Muscle of leg (tissue), 11 donors: Measurements from ENCODE around the gene CIB1. TPM values are rescaled to one million over a fixed set of nuclear protein-coding genes. Genes with fewer than 3 reads are reported as not detected.
A peak's percentile ranks its signal among the peaks of the same experiment; 100 is the strongest.

Experiments used
- DNase-seq: peaks from one replicate; pipeline ENCODE4 v3.0.0; 2013
- H3K27ac ChIP-seq: one replicate; pipeline ENCODE4 v1.5.1; 2013; ENCODE audit warnings: mild to moderate bottlenecking, low read length, control low read depth
- H3K27me3 ChIP-seq: one replicate; pipeline ENCODE4 v1.6.1; 2013; ENCODE audit warnings: low read length; ENCODE audit not compliant: control insufficient read depth, insufficient read depth
- H3K36me3 ChIP-seq: one replicate; pipeline ENCODE4 v1.6.1; 2013; ENCODE audit warnings: low read length; ENCODE audit not compliant: control insufficient read depth, insufficient read depth
- H3K4me1 ChIP-seq: one replicate; pipeline ENCODE4 v1.6.1; 2013; ENCODE audit warnings: low read length; ENCODE audit not compliant: control insufficient read depth, insufficient read depth
- H3K4me3 ChIP-seq: one replicate; pipeline ENCODE4 v1.5.1; 2013; ENCODE audit warnings: low read length, control low read depth
- H3K9me3 ChIP-seq: replicated peaks from 2 replicates; pipeline ENCODE4 v1.6.1; 2013; ENCODE audit warnings: low read depth, low read length; ENCODE audit not compliant: control insufficient read depth
- WGBS: methylation state at CpG from one replicate; pipeline ENCODE4 v1.1.5; 2013; ENCODE audit warnings: missing lambda C conversion rate; ENCODE audit not compliant: insufficient coverage; 5-methylcytosine and 5-hydroxymethylcytosine counted together
- polyA plus RNA-seq, 8 donors: library from polyadenylated mRNA; unstranded; fragments of 120-200 nt; gene quantifications; one replicate each; pipeline versions ENCODE4 v1.2.1 to v1.2.3, GENCODE V29; 2013; ENCODE audit warnings: inconsistent platforms in 1 of 8, low replicate concordance in 1 of 8; ENCODE audit not compliant: insufficient read length in 8 of 8, insufficient read depth in 1 of 8
- total RNA-seq: library from RNA; stranded (reverse); fragments of 120-200 nt; gene quantifications from one replicate; pipeline ENCODE4 v1.2.4, GENCODE V29; 2013

Gene CIB1
- total and polyA plus RNA-seq, 9 donors = 13.2 to 28.0 (median 24.5) TPM

GRCh38 chr15:90187257-90187868 is 46.4 kb downstream of the CIB1 start:
- Histone ChIP-seq H3K27ac (no peak overlapping the region), H3K9me3 (no peaks in the 10 kb centered on the region), H3K27me3 (peaks cover 10% of the 10 kb centered on the region), H3K4me1 (peaks cover 22% of the 10 kb centered on the region), H3K4me3 (no peak overlapping the region), H3K36me3 (no peaks in the 10 kb centered on the region)
- peak; percentile 45 for DNase-seq
- WGBS = 18% methylated on average over 5 of the region's 8 CpGs

- peak overlapping the region; percentile 37 for H3K4me3 ChIP-seq
- peaks cover 10% of the 10 kb centered on the region for H3K27me3 ChIP-seq
- H3K4me1 ChIP-seq = peaks cover 7% of the 10 kb centered on the region
- H3K27ac ChIP-seq = no peak overlapping the region
- H3K9me3 ChIP-seq = no peaks in the 10 kb centered on the region
- WGBS = 3% methylated on average over 46 of the region's 67 CpGs
- DNase-seq = peak; percentile 46
- no peaks in the 10 kb centered on the region for H3K36me3 ChIP-seq
These were observed 48.7 kb downstream of the CIB1 start for GRCh38 chr15:90184786-90185704.

GRCh38 chr15:90184119-90184785 is 49.5 kb downstream of the CIB1 start:
- Histone ChIP-seq H3K27me3 (peaks cover 10% of the 10 kb centered on the region), H3K36me3 (no peaks in the 10 kb centered on the region), H3K27ac (no peak overlapping the region), H3K4me3 (peak overlapping the region; percentile 37), H3K9me3 (no peaks in the 10 kb centered on the region), H3K4me1 (peaks cover 7% of the 10 kb centered on the region)
- 22% methylated on average over 16 of the region's 27 CpGs for WGBS
- DNase-seq = peak; percentile 56

GRCh38 chr15:90181776-90182175 is 52.0 kb downstream of the CIB1 start:
- no peak overlapping the region for H3K27ac ChIP-seq
- no peak for DNase-seq
- WGBS = 30% methylated on average over 1 of the region's 2 CpGs
- no peaks in the 10 kb centered on the region for H3K36me3 ChIP-seq
- no peak overlapping the region for H3K4me3 ChIP-seq
- H3K27me3 ChIP-seq = peaks cover 10% of the 10 kb centered on the region
- no peaks in the 10 kb centered on the region for H3K9me3 ChIP-seq
- peaks cover 7% of the 10 kb centered on the region for H3K4me1 ChIP-seq

Other genes with a start within 250 kb of the CIB1 start
- gene ZNF710, start 232.6 kb downstream of the CIB1 start, total RNA-seq = 6.1 TPM
- gene ZNF710, start 232.6 kb downstream of the CIB1 start, polyA plus RNA-seq = 10 to 100 TPM; 10.2 to 23.5 (median 14.2) TPM
- 215 TPM for gene IDH2, start 131.5 kb downstream of the CIB1 start, total RNA-seq
- gene IDH2, start 131.5 kb downstream of the CIB1 start, polyA plus RNA-seq = 100 to 1,000 TPM; 232 to 286 (median 263) TPM
- 2.1 TPM for gene SEMA4B, start 32.6 kb downstream of the CIB1 start, total RNA-seq
- 1 to 10 TPM; 4.8 to 9.6 (median 7.4) TPM for gene SEMA4B, start 32.6 kb downstream of the CIB1 start, polyA plus RNA-seq
- 2.9 TPM for gene GDPGP1, start 268 bp upstream of the CIB1 start, total RNA-seq
- 1 to 10 TPM; 1.5 to 3.8 (median 2.4) TPM for gene GDPGP1, start 268 bp upstream of the CIB1 start, polyA plus RNA-seq
- gene TTLL13, start 15.6 kb upstream of the CIB1 start, total RNA-seq = 0.09 TPM
- gene TTLL13, start 15.6 kb upstream of the CIB1 start, polyA plus RNA-seq = under 1 TPM in 4 of 8 donors, not detected in 4; 0.10 to 0.86 (median 0.24) TPM
- gene NGRN, start 31.7 kb upstream of the CIB1 start, total RNA-seq = 103 TPM
- 100 to 1,000 TPM; 102 to 110 (median 105) TPM for gene NGRN, start 31.7 kb upstream of the CIB1 start, polyA plus RNA-seq
- 2.3 TPM for gene ZNF774, start 118.3 kb upstream of the CIB1 start, total RNA-seq
- gene ZNF774, start 118.3 kb upstream of the CIB1 start, polyA plus RNA-seq = 1 to 10 TPM; 1.1 to 2.4 (median 2.1) TPM
- gene IQGAP1, start 154.3 kb upstream of the CIB1 start, total RNA-seq = 80.6 TPM
- gene IQGAP1, start 154.3 kb upstream of the CIB1 start, polyA plus RNA-seq = 100 to 1,000 TPM in 1 of 8 donors, 10 to 100 TPM in 7; 61.9 to 107 (median 73.7) TPM